IMR-90 (cell line): ENCODE measurements around the gene SLC22A16. TPM values are rescaled to one million over a fixed set of nuclear protein-coding genes. Genes with fewer than 3 reads are reported as not detected.
A peak's percentile ranks its signal among the peaks of the same experiment; 100 is the strongest.

Experiments
- ATAC-seq: fragments of 200-7000 bp; cut with Tn5 transposase; 2 replicates; pipeline ENCODE4 v1.9.1; 2020; ENCODE audit warnings: low read depth, mild to moderate bottlenecking, moderate library complexity
- BruUV-seq: library from RNA; stranded (reverse); fragments of 400-500 nt; replicated peaks from 2 replicates; lab custom pipeline; 2021; lab: Mats Ljungman, UMichigan
- CTCF ChIA-PET: fragments of 300-600 bp; formaldehyde crosslinking; extraction: SDS; loops from one replicate; lab custom pipeline; 2021; ENCODE audit warnings: antibody characterized with exemption; lab: Yijun Ruan, JAX
- POLR2A ChIA-PET: fragments of 300-600 bp; sonication (Branson Sonifier 250); formaldehyde crosslinking; loops from one replicate; lab custom pipeline; 2022; ENCODE audit warnings: antibody characterized with exemption; ENCODE audit not compliant: unreplicated experiment; lab: Charles Lee
- DNase-seq: peaks from one replicate; pipeline ENCODE4 v3.0.0; 2013
- H2AFZ ChIP-seq: replicated peaks from 2 replicates; pipeline ENCODE3; 2013; ENCODE audit warnings: low read length, mild to moderate bottlenecking; ENCODE audit not compliant: poor library complexity
- H2AK5ac ChIP-seq: 2 replicates; pipeline ENCODE4 v1.6.1; 2013; ENCODE audit warnings: low read depth, low read length, inconsistent platforms
- H2AK9ac ChIP-seq: replicated peaks from 2 replicates; pipeline ENCODE3; 2013; ENCODE audit warnings: mild to moderate bottlenecking, low read depth, low read length, moderate library complexity; ENCODE audit not compliant: poor library complexity
- H2BK120ac ChIP-seq: 2 replicates; pipeline ENCODE4 v1.6.1; 2013; ENCODE audit warnings: low read depth, low read length, inconsistent platforms
- H2BK15ac ChIP-seq: 3 replicates; pipeline ENCODE4 v1.6.1; 2013; ENCODE audit warnings: low read depth, low read length, inconsistent platforms
- H2BK20ac ChIP-seq: 2 replicates; pipeline ENCODE4 v1.6.1; 2013; ENCODE audit warnings: low read depth, mild to moderate bottlenecking, inconsistent platforms, low read length, moderate library complexity
- H2BK5ac ChIP-seq: 2 replicates; pipeline ENCODE4 v1.6.1; 2013; ENCODE audit warnings: mild to moderate bottlenecking, low read depth, low read length, inconsistent platforms; ENCODE audit not compliant: poor library complexity, severe bottlenecking
- H3K14ac ChIP-seq: replicated peaks from 2 replicates; pipeline ENCODE4 v1.6.1; 2013; ENCODE audit warnings: low read depth, low read length, inconsistent platforms
- H3K18ac ChIP-seq: 2 replicates; pipeline ENCODE4 v1.6.1; 2013; ENCODE audit warnings: low read depth, low read length, control low read depth
- H3K23ac ChIP-seq: 2 replicates; pipeline ENCODE4 v1.6.1; 2013; ENCODE audit warnings: low read depth, low read length, inconsistent platforms
- H3K27ac ChIP-seq: 2 replicates; pipeline ENCODE4 v1.5.1; 2013; ENCODE audit warnings: mild to moderate bottlenecking, control low read depth, low read length; ENCODE audit not compliant: insufficient read depth
- H3K27me3 ChIP-seq: 2 replicates; pipeline ENCODE4 v1.6.1; 2013; ENCODE audit warnings: low read length; ENCODE audit not compliant: control insufficient read depth, insufficient read depth
- H3K36me3 ChIP-seq: 2 replicates; pipeline ENCODE4 v1.6.1; 2013; ENCODE audit warnings: low read length, mixed read lengths; ENCODE audit not compliant: control insufficient read depth, insufficient read depth
- H3K4ac ChIP-seq: 2 replicates; pipeline ENCODE4 v1.6.1; 2013; ENCODE audit warnings: low read depth, low read length, inconsistent platforms
- H3K4me1 ChIP-seq: 2 replicates; pipeline ENCODE4 v1.6.1; 2013; ENCODE audit warnings: low read length, mixed read lengths; ENCODE audit not compliant: control insufficient read depth, insufficient read depth
- H3K4me2 ChIP-seq: 2 replicates; pipeline ENCODE4 v1.6.1; 2013; ENCODE audit warnings: low read depth, mild to moderate bottlenecking, control low read depth, low read length, moderate library complexity
- H3K4me3 ChIP-seq: 2 replicates; pipeline ENCODE4 v1.5.1; 2013; ENCODE audit warnings: low read depth, mild to moderate bottlenecking, control low read depth, low read length, moderate library complexity; ENCODE audit not compliant: insufficient read depth
- H3K56ac ChIP-seq: 2 replicates; pipeline ENCODE4 v1.6.1; 2013; ENCODE audit warnings: low read length, inconsistent platforms; ENCODE audit not compliant: insufficient read depth; ENCODE audit errors: extremely low read depth
- H3K79me1 ChIP-seq, 2 experiments: 2 replicates each; pipeline ENCODE4 v1.6.1; 2013; ENCODE audit warnings: low read length in 2 of 2, inconsistent platforms in 1 of 2, low read depth in 1 of 2
- H3K9ac ChIP-seq: 2 replicates; pipeline ENCODE4 v1.6.1; 2013; ENCODE audit warnings: low read depth, low read length, control low read depth
- H3K9me1 ChIP-seq: 2 replicates; pipeline ENCODE4 v1.6.1; 2013; ENCODE audit warnings: low read length, inconsistent platforms; ENCODE audit not compliant: insufficient read depth
- H3K9me3 ChIP-seq: 2 replicates; pipeline ENCODE4 v1.6.1; 2013; ENCODE audit warnings: low read length; ENCODE audit not compliant: control insufficient read depth, insufficient read depth
- H4K20me1 ChIP-seq: 2 replicates; pipeline ENCODE4 v1.6.1; 2013; ENCODE audit warnings: low read length, inconsistent platforms; ENCODE audit not compliant: insufficient read depth
- H4K5ac ChIP-seq: 2 replicates; pipeline ENCODE4 v1.6.1; 2013; ENCODE audit warnings: mild to moderate bottlenecking, low read depth, low read length, control low read depth
- H4K8ac ChIP-seq, 2 experiments: 2 replicates each; pipeline ENCODE4 v1.6.1; 2013; ENCODE audit warnings: low read depth in 2 of 2, low read length in 2 of 2, control low read depth in 1 of 2, inconsistent platforms in 1 of 2
- H4K91ac ChIP-seq: 2 replicates; pipeline ENCODE4 v1.6.1; 2013; ENCODE audit warnings: low read depth, low read length, inconsistent platforms; ENCODE audit not compliant: insufficient read depth
- ELK1 ChIP-seq: fragments of 150-350 bp; IDR thresholded peaks from 2 replicates; pipeline ENCODE4 v1.6.1; 2016; ENCODE audit warnings: low read depth, mild to moderate bottlenecking, low read length, moderate library complexity, borderline replicate concordance
- RAD21 ChIP-seq: IDR thresholded peaks from 2 replicates; pipeline ENCODE4 v1.6.1; 2012; ENCODE audit warnings: low read length, improper control_type of control experiment
- WGBS, 2 experiments: methylation state at CpG; one replicate each; pipeline versions ENCODE4 v1.1.5 to v1.1.7; 2013; ENCODE audit warnings: missing lambda C conversion rate in 2 of 2; ENCODE audit not compliant: insufficient read length in 1 of 2; ENCODE audit errors: extremely low coverage in 2 of 2; 5-methylcytosine and 5-hydroxymethylcytosine counted together
- dilution Hi-C: fragments of 300-500 bp; cut with HindIII; formaldehyde crosslinking; loops from one replicate; pipeline ENCODE4 v1.14.3; 2018; ENCODE audit warnings: low sequenced_read_pairs; ENCODE audit not compliant: unreplicated experiment
- in situ Hi-C: fragments of 300-500 bp; cut with MboI; formaldehyde crosslinking; loops from 3 replicates; pipeline ENCODE4 v1.14.3; 2019; ENCODE audit warnings: low sequenced_read_pairs, inconsistent platforms, mixed read lengths
- intact Hi-C: fragments of 100-400 bp; cut with micrococcal nuclease; formaldehyde crosslinking; loops from 2 replicates; pipeline ENCODE4 v1.10.0; 2022
- polyA plus RNA-seq, 3 experiments: library from polyadenylated mRNA; depleted of rRNA; stranded (reverse); fragments of >200 nt; gene quantifications; 2 replicates each; pipeline ENCODE4 v1.2.3, GENCODE V29; 2012; ENCODE audit warnings: low replicate concordance in 1 of 3
- total RNA-seq: library from RNA; depleted of rRNA; stranded (reverse); fragments of >200 nt; gene quantifications from 2 replicates; pipeline ENCODE4 v1.2.3, GENCODE V29; 2012

The SLC22A16 gene
- total and polyA plus RNA-seq, 2 of the 4 experiments (the other 2 are of a cell fraction), result not detected

- Histone ChIP-seq H3K9me3 (peaks cover 4% of the 10 kb centered on the region; the same call in 1 of the 2 replicates), H2AFZ (peak overlapping the region; percentile 43), H3K9me1 (no peaks in the 10 kb centered on the region), H2AK5ac (no peak overlapping the region), H3K9ac (no peak overlapping the region), H2AK9ac (no peak overlapping the region), H3K4me2 (no peak overlapping the region), H2BK20ac (no peak overlapping the region), H3K23ac (no peak overlapping the region), H3K27ac (no peak overlapping the region), H3K4ac (no peak overlapping the region), H3K36me3 (no peaks in the 10 kb centered on the region), H3K79me1 (no peaks in the 10 kb centered on the region), H4K91ac (no peak overlapping the region), H4K5ac (no peak overlapping the region), H4K8ac (no peak overlapping the region), H4K20me1 (no peaks in the 10 kb centered on the region), H3K14ac (no peak overlapping the region), H3K4me3 (no peak overlapping the region), H3K4me1 (peaks cover 2% of the 10 kb centered on the region; the same call in 1 of the 2 replicates), H3K56ac (no peak overlapping the region), H2BK15ac (no peak overlapping the region), H3K27me3 (peaks cover 5% of the 10 kb centered on the region), H2BK120ac (no peak overlapping the region), H3K18ac (no peak overlapping the region), H2BK5ac (no peak overlapping the region)
- no peak for TF ChIP-seq ELK1
- TF ChIP-seq RAD21, result no peak
- intact Hi-C loops, result no loop called here
- ATAC-seq (no peak), DNase-seq (no peak)
- dilution Hi-C loops, result no loop called here
- no CpG with 5 or more reads among the region's 1 CpG for WGBS, 2 experiments
- POLR2A ChIA-PET, result no interaction called here
- in situ Hi-C loops, result no loop called here
- BruUV-seq, result no TSS peak
- CTCF ChIA-PET, result no interaction called here
Measured at GRCh38 chr6:110486756-110487155, 10.3 kb upstream of the SLC22A16 start.
